HG03432 (cell line): ENCODE results near the gene XPA.
A peak's percentile ranks its signal among the peaks of the same experiment; 100 is the strongest.
"Not testable (repeated sequence)": the region's sequence is repeated elsewhere in the genome, so short reads cannot be mapped to it uniquely, and the experiment has no call there.

ENCODE experiments used
- ATAC-seq: cut with Tn5 transposase; IDR thresholded peaks from one replicate; pipeline ENCODE4 v1.9.1; 2021; ENCODE audit warnings: mild to moderate bottlenecking, moderate library complexity; ENCODE audit not compliant: unreplicated experiment

Gene XPA

DNA sequence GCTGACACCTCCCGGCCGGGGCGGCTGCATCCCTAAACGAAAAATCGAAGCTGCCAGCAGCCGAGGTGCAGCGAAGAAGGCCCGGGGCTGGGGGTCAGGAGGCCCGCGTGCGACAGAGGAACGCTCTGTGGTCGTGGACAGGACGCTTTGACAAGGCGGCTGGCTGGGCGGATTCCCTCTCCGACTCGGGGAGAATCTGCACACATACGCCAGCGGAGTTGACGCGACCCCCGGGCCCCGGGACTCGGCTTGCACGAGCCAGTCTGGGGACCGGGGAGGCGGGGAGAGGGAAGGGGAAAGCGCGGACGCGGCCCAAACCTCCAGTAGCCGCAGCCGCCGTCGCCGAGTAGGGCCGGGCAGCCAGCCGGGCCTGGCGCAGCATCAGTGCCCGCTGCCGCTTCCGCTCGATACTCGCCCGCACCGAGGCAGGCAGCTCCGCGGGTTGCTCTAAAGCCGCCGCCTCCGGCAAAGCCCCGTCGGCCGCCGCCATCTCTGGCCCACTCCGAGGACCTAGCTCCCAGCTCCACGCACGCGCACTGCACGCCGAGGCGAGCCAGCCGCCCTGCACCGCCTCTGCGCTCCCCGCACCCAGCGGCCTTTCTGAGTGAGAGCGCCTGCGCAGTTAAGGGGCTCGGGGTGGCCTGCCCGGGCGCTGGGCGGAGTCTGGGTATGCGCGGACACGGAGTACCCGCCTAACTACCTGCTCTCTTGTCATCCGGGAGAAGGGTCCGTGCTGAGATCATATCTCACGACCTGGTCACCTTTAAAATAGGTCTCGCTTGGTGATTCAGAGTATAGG, at the start of gene XPA:
Gene XPA (minus strand): TSS at position 538 of the 799 bp plus-strand sequence. CDS start 48 bp downstream, at position 490.
- peak; percentile 94 for ATAC-seq

DNA sequence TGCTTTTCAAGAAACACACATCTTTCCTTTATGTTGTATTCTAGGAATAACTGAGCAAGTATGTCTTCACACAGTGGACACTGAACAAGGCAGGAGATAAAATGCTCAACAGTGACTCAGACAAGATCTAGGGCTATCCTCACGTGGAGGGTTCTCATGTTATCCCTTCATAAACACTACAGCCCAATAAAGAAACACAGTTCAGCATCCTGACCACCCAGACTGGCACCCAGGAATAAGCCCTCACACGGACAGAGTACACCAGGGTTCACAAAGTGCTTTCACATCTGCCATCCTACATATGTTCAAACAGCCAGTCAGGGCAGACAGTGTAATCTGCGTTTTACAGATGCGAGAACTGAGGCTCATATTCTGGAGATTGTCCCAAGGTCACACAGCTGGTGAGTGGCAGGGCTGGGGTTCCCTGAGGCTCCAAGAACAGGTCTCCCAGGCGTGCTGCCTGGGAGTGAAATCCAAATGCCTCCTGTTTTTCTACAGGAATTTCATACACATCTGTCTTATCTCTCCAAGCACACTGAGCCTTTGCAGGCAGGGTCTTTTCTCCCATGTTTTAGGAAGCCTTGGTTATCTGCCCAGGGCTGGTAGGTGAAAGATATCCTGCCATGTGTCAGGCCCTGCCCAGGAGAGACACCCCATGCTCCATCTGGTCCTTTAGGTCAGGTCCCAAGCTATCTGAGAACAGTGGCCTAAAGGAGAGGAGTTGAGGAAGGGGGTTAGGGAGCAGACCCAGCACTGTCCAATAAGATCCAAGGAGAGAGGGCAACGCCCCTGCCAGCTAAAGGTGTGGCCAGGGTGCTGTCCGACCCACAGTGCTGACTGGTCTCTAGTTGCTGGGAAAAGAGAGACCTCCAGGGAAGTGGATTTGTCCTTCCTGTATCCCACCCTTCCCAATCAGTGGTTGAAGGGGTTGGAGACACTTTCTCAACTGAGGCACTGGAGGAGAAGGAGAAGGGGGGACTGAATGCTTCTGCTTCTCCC, 47.9 kb upstream of the XPA start:
- ATAC-seq, result no peak

DNA sequence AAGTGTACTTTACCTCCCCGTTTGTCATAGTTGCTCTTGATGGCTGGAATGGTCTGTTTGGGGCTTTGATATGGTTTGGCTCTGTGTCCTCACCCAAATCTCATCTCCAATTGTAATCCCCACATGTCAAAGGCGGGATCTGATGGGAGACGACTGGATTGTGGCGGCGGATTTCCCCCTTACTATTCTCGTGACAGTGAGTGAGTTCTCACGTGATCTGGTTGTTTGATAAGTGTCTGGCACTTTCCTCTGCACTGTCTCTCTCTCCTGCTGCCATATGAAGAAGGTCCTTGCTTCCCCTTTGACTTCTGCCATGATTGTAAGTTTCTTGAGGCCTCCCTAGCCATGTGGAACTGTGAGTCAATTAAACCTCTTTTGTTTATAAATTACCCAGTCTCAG, 46.9 kb upstream of the XPA start:
- not testable (repeated sequence) for ATAC-seq

DNA sequence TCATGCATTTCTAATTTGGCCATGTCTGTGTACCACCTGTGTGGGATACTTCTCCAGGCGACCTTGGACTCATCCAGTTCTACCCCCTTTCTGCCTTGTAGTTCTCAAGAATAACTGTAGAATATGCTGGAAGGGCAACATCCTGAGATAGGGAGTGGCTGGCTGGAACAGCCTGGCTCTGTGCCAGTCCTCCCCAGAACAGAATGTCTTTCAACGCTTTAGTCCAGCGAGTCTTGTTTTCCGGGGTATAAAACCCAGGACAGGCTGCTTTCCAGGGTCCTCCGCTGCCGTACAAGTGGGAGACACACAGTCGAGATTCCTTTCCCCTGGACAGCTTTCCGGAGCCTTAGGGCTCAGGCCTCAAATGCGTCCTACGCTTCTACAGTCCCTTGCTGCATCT, 45.4 kb upstream of the XPA start:
- no peak for ATAC-seq

DNA sequence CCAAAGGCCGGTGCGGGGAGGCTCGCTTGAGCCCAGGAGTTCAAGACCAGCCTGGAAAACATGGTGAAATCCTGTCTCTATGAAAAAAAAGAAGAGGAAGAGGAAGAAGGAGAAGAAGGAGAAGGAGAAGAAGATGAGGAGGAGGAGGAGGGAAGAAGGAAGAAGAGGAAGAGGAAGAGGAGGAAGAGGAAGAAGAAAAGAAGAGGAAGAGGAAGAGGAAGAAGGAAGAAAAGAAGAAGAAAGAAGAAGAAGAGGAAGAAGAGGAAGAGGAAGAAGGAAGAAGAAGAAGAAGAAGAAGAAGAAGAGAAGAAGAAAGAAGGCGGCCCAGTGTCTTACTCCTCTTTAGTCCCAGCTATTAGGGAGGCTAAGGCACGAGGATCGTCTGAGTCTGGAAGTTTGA, 44.8 kb upstream of the XPA start:
- ATAC-seq, result no peak

DNA sequence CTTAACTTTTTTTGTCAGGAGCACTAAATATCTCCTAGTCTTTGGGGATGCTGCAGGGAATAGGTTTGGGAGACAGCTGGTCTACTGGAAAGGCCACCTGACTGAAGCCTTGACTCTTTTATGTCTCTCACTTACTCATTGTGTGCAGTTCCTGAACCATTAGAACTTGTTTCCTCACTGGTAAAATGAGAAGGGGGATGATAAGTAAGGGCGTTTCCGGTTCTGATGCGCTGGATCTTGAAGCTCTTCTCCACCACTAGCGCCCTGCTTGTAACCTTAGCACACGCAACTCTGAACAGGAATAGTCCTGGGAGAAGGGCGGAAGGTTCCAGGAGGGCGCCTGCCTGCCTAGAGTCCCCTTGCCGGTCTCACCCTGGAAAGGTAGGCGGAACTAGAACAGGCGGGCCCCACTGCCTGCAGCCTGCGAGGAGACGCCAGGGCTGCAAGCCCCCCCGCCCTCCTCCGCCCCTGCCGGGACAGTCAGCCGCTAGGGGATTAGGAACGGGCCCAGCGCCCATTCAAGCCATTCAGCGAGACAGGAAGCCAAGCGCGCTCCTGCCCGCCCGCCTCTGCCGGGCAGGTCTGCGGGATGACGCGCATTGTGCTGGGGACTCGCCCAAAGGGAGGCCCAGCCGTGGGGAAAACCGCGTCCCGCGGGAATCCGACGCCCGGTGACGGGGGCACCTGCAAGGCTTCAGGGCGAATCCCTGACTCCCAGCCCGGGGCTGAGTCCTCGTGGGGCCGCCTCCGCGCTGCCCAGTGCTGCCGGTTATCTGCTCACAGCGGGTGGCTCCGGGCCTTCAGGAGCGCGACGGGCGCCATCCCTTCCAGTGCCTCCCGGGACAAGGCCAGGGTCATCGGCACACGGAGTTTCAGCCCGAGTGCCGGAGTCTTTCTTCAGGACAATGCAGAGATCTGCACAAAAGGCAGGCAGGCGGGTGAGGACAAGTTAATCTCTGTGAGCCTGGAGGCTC, 44.0 kb upstream of the XPA start:
- peak; percentile 79 for ATAC-seq

DNA sequence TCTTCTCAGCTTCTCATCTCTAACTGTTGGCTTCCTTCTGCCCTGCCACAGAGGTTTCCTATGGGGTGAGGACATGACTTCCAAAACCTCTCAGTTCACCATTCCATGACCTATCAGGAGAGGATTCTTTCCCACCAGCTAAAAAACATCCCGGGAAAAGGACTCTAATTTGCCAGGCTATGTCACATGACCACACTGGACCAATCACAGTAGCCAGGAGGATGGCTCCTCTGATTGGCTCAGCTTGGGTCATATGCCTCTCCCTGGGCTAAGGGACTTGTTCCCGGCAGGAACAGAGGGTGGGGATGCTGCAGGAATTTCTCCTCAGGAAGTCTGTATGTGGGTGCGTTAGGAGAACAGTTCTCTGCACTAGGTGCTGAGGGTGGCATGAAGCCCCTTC, 40.3 kb upstream of the XPA start:
- no peak for ATAC-seq

DNA sequence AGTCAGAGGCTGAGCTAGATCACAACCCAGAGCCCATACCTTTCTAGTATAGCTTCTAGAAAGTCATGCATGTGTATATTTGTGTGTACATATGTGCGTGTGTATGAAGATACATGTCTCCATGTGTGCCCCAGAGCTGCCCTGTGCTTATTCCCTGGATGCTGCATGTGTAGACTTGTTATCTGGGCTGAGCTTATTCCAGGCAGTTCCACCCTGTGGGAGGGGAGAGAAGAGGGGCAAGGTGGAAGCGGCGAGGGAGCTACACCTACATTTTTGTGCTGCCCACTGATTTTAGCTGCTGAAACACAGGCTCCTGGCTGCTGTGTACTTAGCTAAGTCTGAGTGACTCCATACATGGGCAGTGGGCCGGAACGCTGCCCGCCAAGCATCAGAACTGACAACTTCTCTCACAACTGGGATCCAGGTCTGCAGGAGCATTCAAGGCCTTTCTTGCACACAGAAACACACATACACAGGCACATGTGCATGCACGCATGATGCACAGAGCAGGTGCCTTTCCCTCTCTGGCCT, 38.0 kb upstream of the XPA start:
- no peak for ATAC-seq

DNA sequence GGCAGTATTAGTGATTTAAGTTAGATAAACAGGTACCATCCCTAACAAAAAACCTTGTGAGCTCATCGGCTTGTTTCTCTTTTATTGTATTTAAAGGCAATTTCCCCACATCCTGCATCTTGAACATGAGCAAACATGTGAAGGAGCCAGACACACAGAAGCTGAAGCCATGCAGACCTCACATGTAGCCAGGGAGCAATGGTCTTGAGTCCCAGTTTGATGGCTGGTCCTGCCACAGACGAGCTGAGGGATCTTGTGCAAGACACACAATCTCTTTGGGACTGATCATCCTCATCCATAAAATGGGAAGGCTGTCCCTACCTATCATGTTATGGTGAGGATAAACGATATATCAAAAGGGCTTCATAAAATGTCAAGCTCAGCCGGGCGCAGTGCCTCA, 29.6 kb upstream of the XPA start:
- ATAC-seq, result no peak

DNA sequence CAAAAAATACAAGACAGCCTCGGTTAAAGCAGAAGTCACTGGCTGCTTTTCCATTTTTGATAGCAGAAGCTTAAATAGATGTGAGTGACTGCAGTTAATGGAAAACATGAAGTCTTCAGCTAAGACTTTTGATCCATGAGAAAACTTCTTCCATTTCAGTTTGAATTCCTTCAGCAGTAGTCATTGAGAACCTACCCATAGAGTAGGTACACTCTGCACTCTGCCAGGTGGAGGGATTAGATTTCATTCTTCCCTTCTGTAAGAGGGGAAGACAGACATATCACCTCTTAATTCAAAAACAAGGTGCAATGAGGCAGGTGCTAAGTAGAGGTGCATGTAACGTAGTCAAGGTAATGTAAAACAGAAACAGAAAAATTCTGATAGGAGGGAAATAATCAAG, 26.7 kb upstream of the XPA start:
- ATAC-seq, result no peak

DNA sequence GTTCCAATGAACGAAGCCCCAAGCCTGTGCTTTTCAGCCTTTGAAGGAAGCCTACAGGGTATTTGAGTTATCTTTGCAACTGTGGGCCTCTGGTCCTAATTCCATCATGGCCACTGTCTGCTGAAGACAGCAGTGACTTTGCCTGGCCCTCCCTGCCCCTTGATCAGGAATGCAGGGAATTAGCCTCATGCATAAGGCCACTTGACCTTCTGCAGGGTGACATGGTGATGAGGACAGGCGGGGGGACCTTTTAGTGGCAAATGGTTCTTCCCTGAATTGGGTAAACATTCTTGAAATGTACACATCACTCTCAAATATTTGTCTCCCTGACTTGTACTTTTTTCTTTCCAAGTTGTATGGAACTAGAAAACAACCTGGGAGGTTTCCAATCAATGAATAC, 25.2 kb upstream of the XPA start:
- ATAC-seq, result no peak

DNA sequence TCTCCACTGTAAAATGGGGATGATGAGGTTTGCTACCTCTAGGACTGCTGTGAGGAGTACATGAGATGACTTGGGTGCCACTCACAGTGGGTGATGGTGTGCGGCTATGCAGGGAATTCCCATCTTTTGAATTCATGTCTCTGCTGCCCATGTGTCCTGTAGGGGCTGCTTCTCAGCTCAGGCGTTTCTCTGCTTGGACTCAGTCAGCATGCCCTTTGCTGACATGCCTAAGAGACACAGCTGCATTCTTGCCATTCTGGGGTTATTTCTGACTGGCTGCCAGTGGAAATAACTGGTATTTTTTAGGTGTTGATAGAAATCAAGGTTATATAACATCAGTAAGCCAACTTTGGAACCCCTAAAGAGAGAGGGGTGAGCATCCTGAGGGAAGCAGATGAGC, 24.3 kb upstream of the XPA start:
- ATAC-seq, result no peak

DNA sequence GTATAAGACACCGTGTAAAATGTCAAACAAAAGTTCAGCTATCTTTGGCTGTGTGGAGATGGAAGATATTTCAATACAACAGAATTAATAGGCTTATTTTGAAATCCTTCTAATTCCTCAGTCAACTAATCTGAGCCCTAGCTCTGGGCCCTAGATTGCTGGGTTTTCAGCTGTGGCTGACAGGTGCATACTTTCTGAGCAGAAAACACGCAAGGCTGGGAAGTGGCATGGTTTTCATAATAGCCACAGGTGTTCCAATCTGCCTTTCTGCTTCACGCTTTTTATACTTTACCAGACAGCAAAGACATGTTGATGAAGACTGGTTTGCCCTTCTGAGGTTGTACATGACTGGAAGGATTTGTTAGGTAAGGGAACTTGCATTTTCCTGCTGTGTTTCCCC, 20.7 kb upstream of the XPA start:
- ATAC-seq, result no peak

DNA sequence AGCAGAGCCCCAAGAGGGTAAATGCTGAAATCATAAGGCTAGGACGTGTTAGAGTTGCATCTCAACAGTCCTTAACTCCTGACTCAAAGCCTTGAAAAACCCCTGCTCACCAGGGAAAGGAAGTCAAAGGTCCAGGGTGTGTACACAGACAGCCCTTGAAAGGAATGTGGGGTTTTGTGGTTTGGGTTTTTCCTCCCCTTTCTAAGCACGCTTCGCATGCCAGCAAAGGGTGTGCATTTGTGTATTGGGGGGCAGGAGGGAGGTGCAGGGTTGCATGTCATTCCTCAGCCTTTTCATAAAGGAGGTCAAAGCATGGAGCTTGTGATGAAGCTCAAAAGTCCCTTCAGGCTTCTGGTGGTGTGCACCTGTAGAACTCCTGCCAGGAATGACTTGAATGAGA, 17.3 kb upstream of the XPA start:
- ATAC-seq, result no peak

DNA sequence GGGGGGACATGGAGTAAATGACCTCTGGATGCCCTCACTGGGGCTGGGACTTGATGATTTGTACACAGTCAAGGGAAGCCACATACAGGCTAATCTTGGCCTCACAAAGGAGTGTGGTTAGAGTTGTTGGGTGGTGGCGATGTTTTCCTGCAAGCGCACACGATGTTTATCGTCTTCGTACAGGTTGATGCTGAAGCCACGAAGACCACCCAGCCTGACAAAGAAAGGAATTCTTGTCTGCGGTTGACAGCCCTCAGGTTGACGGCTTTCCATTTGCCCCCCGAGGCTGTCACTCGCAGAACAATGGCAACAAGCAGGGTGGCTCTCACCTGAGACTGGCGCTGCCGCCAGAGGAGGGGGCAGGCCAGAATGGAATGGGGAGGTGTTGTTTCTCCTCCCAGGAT, 14.1 kb upstream of the XPA start:
- ATAC-seq, result no peak

DNA sequence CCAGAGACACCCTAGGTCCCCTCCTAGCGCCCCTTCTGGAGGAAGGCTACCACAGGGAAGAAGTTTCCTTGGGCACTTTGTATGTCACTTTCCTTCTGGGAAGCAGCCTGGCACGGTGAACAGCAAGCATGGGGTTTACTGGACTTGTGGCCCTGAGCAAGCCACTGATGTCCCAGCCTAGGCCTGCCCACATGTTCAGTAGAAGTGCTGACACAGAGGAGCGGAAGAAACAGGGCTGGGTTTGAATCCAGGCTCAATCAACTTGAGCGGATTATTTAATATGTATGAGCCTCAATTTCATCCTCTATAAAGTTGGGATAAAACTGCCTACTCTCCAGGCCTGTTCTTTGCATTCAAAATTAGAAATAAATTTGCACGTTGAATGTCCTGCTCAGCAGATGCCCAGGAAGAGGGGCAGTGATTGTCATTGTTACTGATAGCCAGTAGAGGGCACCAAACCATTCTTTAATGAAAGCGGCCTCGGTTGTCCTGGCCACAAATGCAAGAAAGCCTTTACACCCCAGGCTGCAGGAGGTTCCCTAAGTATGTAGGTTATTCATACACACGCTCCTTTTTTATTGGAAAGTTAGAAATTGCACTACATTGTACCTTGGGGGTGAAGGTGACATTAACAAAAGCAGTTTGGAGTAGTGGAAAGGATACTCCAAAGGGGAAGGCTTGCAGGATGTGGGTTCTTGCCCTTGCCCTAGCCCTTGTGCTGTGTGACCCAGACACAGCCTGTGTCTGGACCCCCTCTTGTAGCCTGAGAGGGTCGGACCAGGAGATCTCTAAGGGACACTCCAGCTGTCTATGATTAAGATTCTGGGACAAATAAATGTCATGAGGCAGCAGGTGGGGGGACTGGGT, 13.4 kb upstream of the XPA start:
- ATAC-seq, result peak; percentile 74

DNA sequence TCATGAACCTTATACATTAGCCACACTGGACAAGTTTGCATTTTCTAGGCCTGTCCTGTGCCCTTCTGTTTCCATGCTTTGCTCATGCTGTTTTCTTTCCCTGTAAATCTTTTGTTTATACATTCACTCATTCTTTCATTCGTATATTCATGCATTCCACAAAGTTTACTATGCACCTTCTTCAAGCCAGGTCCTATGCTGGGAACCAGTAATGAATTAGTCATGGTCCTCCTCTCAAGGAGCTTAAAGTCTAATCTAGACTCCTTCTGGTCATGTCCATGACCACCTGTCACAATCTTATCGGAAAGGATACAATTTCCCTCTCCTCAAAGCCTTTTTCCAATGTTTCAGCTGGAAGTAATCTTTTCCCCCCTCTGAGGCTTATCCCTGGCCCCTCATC, 9.1 kb upstream of the XPA start:
- ATAC-seq, result no peak

DNA sequence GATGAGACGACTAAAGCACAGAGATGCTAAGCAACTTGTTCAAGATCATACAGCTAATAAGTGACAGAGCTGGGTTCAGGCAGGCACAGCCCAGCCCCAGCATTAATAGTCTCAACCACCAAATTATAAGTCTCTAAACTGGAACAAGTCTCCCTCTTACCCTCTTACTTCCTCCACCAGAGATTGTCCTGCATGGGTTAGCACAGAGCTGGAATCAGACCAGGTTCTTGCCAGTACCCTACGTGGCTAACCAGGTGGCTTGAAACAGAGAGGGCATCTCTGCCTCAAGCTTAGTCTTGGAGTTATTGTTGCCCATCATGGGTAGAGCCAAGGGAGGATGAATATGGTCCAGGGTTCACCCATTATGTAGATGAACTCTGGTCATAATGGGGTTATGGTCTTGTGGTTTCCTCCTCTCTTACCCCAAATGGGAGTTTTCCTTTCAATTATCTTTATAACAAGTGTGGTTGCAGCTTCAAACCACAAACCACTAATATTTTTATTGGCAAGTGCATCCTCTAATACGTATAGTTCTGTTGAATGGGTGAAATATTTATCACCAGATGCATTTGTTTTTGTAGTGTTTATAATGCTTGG, 8.3 kb upstream of the XPA start:
- ATAC-seq, result no peak

DNA sequence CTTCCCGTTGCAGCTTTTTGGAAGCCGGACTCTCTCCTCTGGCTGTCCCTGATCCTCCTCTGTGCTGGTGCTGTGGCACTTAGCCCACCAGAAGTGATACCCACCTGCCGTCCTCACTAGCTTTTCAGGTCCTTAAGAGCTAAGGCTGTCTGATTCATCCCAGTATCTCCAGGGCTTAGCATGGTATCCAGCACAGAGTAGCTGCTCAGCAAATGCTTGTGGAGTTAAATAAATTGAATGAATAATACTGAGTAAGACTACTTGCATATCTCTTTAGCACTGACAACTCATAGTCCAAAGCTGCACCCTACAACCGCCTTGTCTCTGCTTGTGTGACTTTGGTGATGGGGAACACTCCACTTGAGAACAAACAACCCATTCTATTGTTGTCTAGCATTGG, 7.7 kb upstream of the XPA start:
- no peak for ATAC-seq
